RWPE2 (cell line): ENCODE results near the gene PHLDB1.

Experiments
- ATAC-seq: fragments of 200-7000 bp; cut with Tn5 transposase; 3 replicates; pipeline ENCODE4 v1.9.1; 2021; ENCODE audit warnings: low read depth
- DNase-seq: peaks from one replicate; pipeline ENCODE4 v3.0.0-alpha.2; 2020; ENCODE audit warnings: low spot score
- H3K27ac ChIP-seq: fragments of 450-650 bp; 2 replicates; pipeline ENCODE4 v1.5.1; 2017; ENCODE audit warnings: mild to moderate bottlenecking; ENCODE audit not compliant: poor library complexity, severe bottlenecking
- H3K27me3 ChIP-seq: fragments of 250-450 bp; sonication (Bioruptor Pico); 2 replicates; pipeline ENCODE4 v1.5.1; 2021; ENCODE audit warnings: mild to moderate bottlenecking, moderate library complexity; ENCODE audit not compliant: insufficient read depth, poor library complexity, severe bottlenecking
- H3K36me3 ChIP-seq: fragments of 250-450 bp; sonication (Bioruptor Pico); 2 replicates; pipeline ENCODE4 v1.5.1; 2020; ENCODE audit warnings: low read depth, mild to moderate bottlenecking, moderate library complexity
- H3K4me1 ChIP-seq: fragments of 250-450 bp; sonication (Bioruptor Pico); 2 replicates; pipeline ENCODE4 v1.5.1; 2021; ENCODE audit warnings: mild to moderate bottlenecking, moderate library complexity; ENCODE audit not compliant: insufficient read depth, poor library complexity, severe bottlenecking
- H3K4me3 ChIP-seq: fragments of 250-450 bp; sonication (Bioruptor Pico); 2 replicates; pipeline ENCODE4 v1.5.1; 2021; ENCODE audit warnings: mild to moderate bottlenecking, moderate library complexity; ENCODE audit not compliant: severe bottlenecking
- H3K9me3 ChIP-seq: fragments of 250-450 bp; sonication (Bioruptor Pico); 2 replicates; pipeline ENCODE4 v1.5.1; 2021; ENCODE audit warnings: mild to moderate bottlenecking, moderate library complexity; ENCODE audit not compliant: severe bottlenecking
- CTCF ChIP-seq: fragments of 450-650 bp; IDR thresholded peaks from one replicate; pipeline ENCODE4 v1.5.1; 2017; ENCODE audit warnings: mild to moderate bottlenecking, moderate library complexity; ENCODE audit not compliant: poor library complexity, severe bottlenecking

PHLDB1 gene

GRCh38 chr11:118663381-118663780 lies 56.0 kb downstream of the PHLDB1 start:
- no peak for TF ChIP-seq CTCF
- ATAC-seq (no peak), DNase-seq (no peak)
- Histone ChIP-seq H3K4me3 (no peak overlapping the region), H3K36me3 (no peaks in the 10 kb centered on the region), H3K9me3 (no peaks in the 10 kb centered on the region), H3K4me1 (no peaks in the 10 kb centered on the region), H3K27ac (no peak overlapping the region), H3K27me3 (no peaks in the 10 kb centered on the region)

GRCh38 chr11:118663902-118664301 lies 56.5 kb downstream of the PHLDB1 start:
- DNase-seq (no peak), ATAC-seq (no peak)
- no peaks in the 10 kb centered on the region for H3K27me3 ChIP-seq
- TF ChIP-seq CTCF: no peak
- no peak overlapping the region for H3K27ac ChIP-seq
- H3K4me1 ChIP-seq: no peaks in the 10 kb centered on the region
- no peaks in the 10 kb centered on the region for H3K36me3 ChIP-seq
- H3K4me3 ChIP-seq: no peak overlapping the region
- H3K9me3 ChIP-seq: no peaks in the 10 kb centered on the region

DNA sequence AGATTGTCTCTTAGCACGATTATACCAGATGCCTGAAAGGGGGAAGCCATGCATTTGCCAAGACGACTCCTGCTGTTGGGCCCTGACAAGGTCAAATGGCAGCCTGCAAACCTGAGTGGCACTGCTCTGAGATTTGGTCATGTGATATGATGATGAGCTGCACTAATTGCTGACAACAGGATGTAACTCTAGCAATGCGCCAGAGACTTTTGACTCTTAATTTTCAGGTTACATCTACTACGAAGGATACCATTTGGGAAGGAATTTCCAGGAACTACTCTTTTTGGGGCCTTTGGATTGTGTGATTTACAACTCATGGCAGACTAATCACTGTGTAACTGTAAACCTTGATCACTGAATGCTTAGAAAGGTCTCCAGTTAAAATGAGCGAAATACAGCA lies 59.0 kb downstream of the PHLDB1 start:
- H3K27me3 ChIP-seq: no peaks in the 10 kb centered on the region
- H3K36me3 ChIP-seq: no peaks in the 10 kb centered on the region
- no peak overlapping the region for H3K4me3 ChIP-seq
- no peak for ATAC-seq
- no peaks in the 10 kb centered on the region for H3K4me1 ChIP-seq
- no peak for TF ChIP-seq CTCF
- no peak for DNase-seq
- no peaks in the 10 kb centered on the region for H3K9me3 ChIP-seq
- no peak overlapping the region for H3K27ac ChIP-seq

DNA sequence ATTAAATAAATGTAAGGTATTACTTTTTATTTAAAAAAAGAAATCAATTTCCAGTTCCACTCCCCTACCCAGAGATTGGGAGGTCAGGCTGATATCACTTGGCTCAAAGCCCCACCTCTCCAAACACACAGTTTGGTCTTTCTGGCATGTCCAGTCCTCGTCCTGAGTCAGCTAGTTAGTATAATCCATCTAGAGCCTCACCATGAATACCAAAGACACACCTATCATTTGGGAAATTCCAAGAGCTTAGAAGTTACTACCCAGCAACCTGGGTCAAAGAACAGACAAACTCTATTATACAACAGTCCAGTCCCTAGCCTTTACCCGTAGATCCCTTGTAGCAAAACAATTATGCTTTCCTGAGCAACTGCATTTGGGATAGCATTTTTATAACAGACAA lies 62.6 kb downstream of the PHLDB1 start:
- no peaks in the 10 kb centered on the region for H3K4me1 ChIP-seq
- no peak overlapping the region for H3K27ac ChIP-seq
- H3K9me3 ChIP-seq: no peaks in the 10 kb centered on the region
- no peaks in the 10 kb centered on the region for H3K27me3 ChIP-seq
- H3K4me3 ChIP-seq: no peak overlapping the region
- H3K36me3 ChIP-seq: no peaks in the 10 kb centered on the region
- TF ChIP-seq CTCF: no peak
- DNase-seq (no peak), ATAC-seq (peak; percentile 42; the same call in 2 of the 3 replicates)

- no peak overlapping the region for H3K27ac ChIP-seq
- peaks cover 3% of the 10 kb centered on the region for H3K9me3 ChIP-seq
- ATAC-seq: no peak
- H3K4me3 ChIP-seq: no peak overlapping the region
- no peak for TF ChIP-seq CTCF
- no peak for DNase-seq
- H3K27me3 ChIP-seq: no peaks in the 10 kb centered on the region
- no peaks in the 10 kb centered on the region for H3K4me1 ChIP-seq
- no peaks in the 10 kb centered on the region for H3K36me3 ChIP-seq
Measured at GRCh38 chr11:118671254-118671653, 63.8 kb downstream of the PHLDB1 start.
